Vagina (tissue), 2 donors: ENCODE data around the gene AFAP1. TPM values are rescaled to one million over a fixed set of nuclear protein-coding genes. Genes with fewer than 3 reads are reported as not detected.

Experiments used
- DNase-seq, 2 donors: peaks; one replicate each; pipeline ENCODE4 v3.0.0-alpha.2; 2017; ENCODE audit errors: extremely low spot score in 2 of 2
- H3K27ac ChIP-seq: fragments of 200-600 bp; sonication (generic); one replicate; pipeline ENCODE4 v1.5.1; 2019
- H3K27me3 ChIP-seq: fragments of 200-600 bp; sonication (generic); one replicate; pipeline ENCODE4 v1.5.1; 2019
- H3K36me3 ChIP-seq, 2 donors: fragments of 200-600 bp; sonication (generic); one replicate each; pipeline ENCODE4 v1.5.1; 2017 to 2019
- H3K4me1 ChIP-seq: fragments of 200-600 bp; sonication (generic); one replicate; pipeline ENCODE4 v1.5.1; 2019
- H3K4me3 ChIP-seq, 2 donors: fragments of 200-600 bp; sonication (generic); 1 replicate in 1 of 2; 2 replicates in 1 of 2; pipeline ENCODE4 v1.5.1; 2016 to 2019
- H3K9me3 ChIP-seq: fragments of 200-600 bp; sonication (generic); one replicate; pipeline ENCODE4 v1.5.1; 2019
- CTCF ChIP-seq, 3 experiments: fragments of 450-650 bp in 2 of 3; fragments of 200-600 bp in 1 of 3; sonication (generic) in 1 of 3; IDR thresholded peaks; one replicate each; pipeline ENCODE4 v1.5.1; 2017 to 2019; ENCODE audit warnings: antibody characterized with exemption in 3 of 3, mild to moderate bottlenecking in 2 of 3, moderate library complexity in 2 of 3
- POLR2A ChIP-seq, 2 donors: fragments of 450-650 bp; IDR thresholded peaks; one replicate each; pipeline ENCODE4 v1.6.1; 2017; ENCODE audit warnings: antibody characterized with exemption in 2 of 2, mild to moderate bottlenecking in 2 of 2, moderate library complexity in 2 of 2
- POLR2AphosphoS5 ChIP-seq, 2 donors: sonication (generic); formaldehyde crosslinking; IDR thresholded peaks; one replicate each; pipeline ENCODE4 v1.9.0; 2017; ENCODE audit warnings: antibody characterized with exemption in 2 of 2, mild to moderate bottlenecking in 2 of 2, low read depth in 1 of 2; ENCODE audit not compliant: insufficient read depth in 1 of 2
- intact Hi-C: fragments of 100-400 bp; cut with DNase I; formaldehyde crosslinking; loops from one replicate; pipeline ENCODE4 v1.15.1; 2023
- total RNA-seq: library from RNA; depleted of rRNA; stranded (reverse); fragments of >200 nt; gene quantifications from one replicate; pipeline ENCODE4 v1.2.3, GENCODE V29; 2016

Gene AFAP1
- total RNA-seq, 1 donor from 2014 or later, result 20.4 TPM

GRCh38 chr4:7799736-7800135 lies 139.9 kb downstream of the AFAP1 start:
- no peaks in the 10 kb centered on the region for H3K27me3 ChIP-seq
- H3K9me3 ChIP-seq, result no peaks in the 10 kb centered on the region
- no peaks in the 10 kb centered on the region for H3K4me1 ChIP-seq
- peaks cover 4 to 26% of the 10 kb centered on the region in 2 donors for H3K36me3 ChIP-seq
- H3K27ac ChIP-seq, result no peak overlapping the region
- no peak overlapping the region for H3K4me3 ChIP-seq
- intact Hi-C loops, result loop anchor here (5.0 to 10.0 kb wide), 3 partner anchors 37 to 188 kb away; partner anchors contain the start of gene AFAP1
- TF ChIP-seq POLR2AphosphoS5 (IDR thresholded peaks at IDR 0.05; ENCODE audit: insufficient read depth in 1 of 2, low read depth in 1 of 2) (no peak), CTCF (IDR thresholded peaks at IDR 0.05) (no peak), POLR2A (IDR thresholded peaks at IDR 0.05) (no peak)
- DNase-seq, result no peak

GRCh38 chr4:7799306-7799705 lies 140.4 kb downstream of the AFAP1 start:
- H3K4me3 ChIP-seq, result no peak overlapping the region
- DNase-seq, result no peak
- H3K9me3 ChIP-seq, result no peaks in the 10 kb centered on the region
- no peaks in the 10 kb centered on the region for H3K27me3 ChIP-seq
- intact Hi-C loops, result no loop called here
- TF ChIP-seq POLR2A (IDR thresholded peaks at IDR 0.05) (no peak), CTCF (IDR thresholded peaks at IDR 0.05) (no peak), POLR2AphosphoS5 (IDR thresholded peaks at IDR 0.05; ENCODE audit: insufficient read depth in 1 of 2, low read depth in 1 of 2) (no peak)
- H3K27ac ChIP-seq, result no peak overlapping the region
- no peaks in the 10 kb centered on the region for H3K4me1 ChIP-seq
- H3K36me3 ChIP-seq, result peaks cover 4 to 26% of the 10 kb centered on the region in 2 donors

GRCh38 chr4:7798178-7798995 lies 141.3 kb downstream of the AFAP1 start:
- Histone ChIP-seq H3K27ac (no peak overlapping the region), H3K4me3 (no peak overlapping the region), H3K9me3 (no peaks in the 10 kb centered on the region), H3K4me1 (no peaks in the 10 kb centered on the region), H3K27me3 (no peaks in the 10 kb centered on the region), H3K36me3 (peaks cover 4 to 26% of the 10 kb centered on the region in 2 donors)
- intact Hi-C loops, result no loop called here
- no peak for DNase-seq
- TF ChIP-seq POLR2A (IDR thresholded peaks at IDR 0.05) (no peak), CTCF (IDR thresholded peaks at IDR 0.05) (no peak), POLR2AphosphoS5 (IDR thresholded peaks at IDR 0.05; ENCODE audit: insufficient read depth in 1 of 2, low read depth in 1 of 2) (no peak)

GRCh38 chr4:7797330-7797729 lies 142.3 kb downstream of the AFAP1 start:
- TF ChIP-seq CTCF (IDR thresholded peaks at IDR 0.05), result no peak
- TF ChIP-seq POLR2AphosphoS5 (IDR thresholded peaks at IDR 0.05; ENCODE audit: insufficient read depth in 1 of 2, low read depth in 1 of 2), result no peak
- TF ChIP-seq POLR2A (IDR thresholded peaks at IDR 0.05), result no peak
- no peak overlapping the region for H3K4me3 ChIP-seq
- H3K36me3 ChIP-seq, result peaks cover 4 to 26% of the 10 kb centered on the region in 2 donors
- H3K27me3 ChIP-seq, result no peaks in the 10 kb centered on the region
- no peak for DNase-seq
- H3K4me1 ChIP-seq, result no peaks in the 10 kb centered on the region
- intact Hi-C loops, result no loop called here
- no peak overlapping the region for H3K27ac ChIP-seq
- H3K9me3 ChIP-seq, result no peaks in the 10 kb centered on the region

- Histone ChIP-seq H3K27me3 (no peaks in the 10 kb centered on the region), H3K9me3 (no peaks in the 10 kb centered on the region), H3K36me3 (peaks cover 4 to 26% of the 10 kb centered on the region in 2 donors), H3K27ac (no peak overlapping the region), H3K4me1 (no peaks in the 10 kb centered on the region), H3K4me3 (no peak overlapping the region)
- no peak for DNase-seq
- TF ChIP-seq POLR2A (IDR thresholded peaks at IDR 0.05), result no peak
- TF ChIP-seq POLR2AphosphoS5 (IDR thresholded peaks at IDR 0.05; ENCODE audit: insufficient read depth in 1 of 2, low read depth in 1 of 2), result no peak
- TF ChIP-seq CTCF (IDR thresholded peaks at IDR 0.05), result no peak
- intact Hi-C loops, result no loop called here
Measured at GRCh38 chr4:7795983-7796382, 143.7 kb downstream of the AFAP1 start.
